K562 (cell line): ENCODE results near the gene TMEM184B. TPM values are rescaled to one million over a fixed set of nuclear protein-coding genes. Genes with fewer than 3 reads are reported as not detected.
A peak's percentile ranks its signal among the peaks of the same experiment; 100 is the strongest.

Experiments used
- AFF4 ChIP-seq: sonication (generic); formaldehyde crosslinking; IDR thresholded peaks from 2 replicates; pipeline ENCODE4 v1.8.0; 2023; ENCODE audit warnings: mild to moderate bottlenecking, missing genetic modification reagents
- CBX3 ChIP-seq, 2 experiments: IDR thresholded peaks; 1 replicate in 1 of 2; 2 replicates in 1 of 2; pipeline ENCODE4 v1.6.1; 2012; ENCODE audit warnings: inconsistent platforms in 2 of 2, low read length in 2 of 2, borderline replicate concordance in 1 of 2, control low read depth in 1 of 2
- FOS ChIP-seq: IDR thresholded peaks from 3 replicates; pipeline ENCODE4 v1.6.1; 2011; ENCODE audit not compliant: insufficient read length; ENCODE audit errors: extremely low read depth
- KDM5B ChIP-seq: fragments of 200-600 bp; sonication (generic); IDR thresholded peaks from 2 replicates; pipeline ENCODE4 v1.6.1; 2012; ENCODE audit warnings: low read depth, mild to moderate bottlenecking, moderate library complexity, low read length, control low read depth, inconsistent platforms; ENCODE audit not compliant: insufficient replicate concordance
- MAZ ChIP-seq, 2 experiments: fragments of 450-650 bp in 1 of 2; sonication (generic) in 1 of 2; formaldehyde crosslinking; IDR thresholded peaks in 1 of 2; conservative IDR thresholded peaks in 1 of 2; 2 replicates each; pipeline versions ENCODE4 v1.4.0 to v1.5.0; 2020; ENCODE audit warnings: mild to moderate bottlenecking in 1 of 2, missing genetic modification reagents in 1 of 2
- MTA1 ChIP-seq: fragments of 450-650 bp; IDR thresholded peaks from 2 replicates; pipeline ENCODE4 v1.6.1; 2017; ENCODE audit warnings: borderline replicate concordance
- POLR3G ChIP-seq: IDR thresholded peaks from 2 replicates; pipeline ENCODE4 v1.6.1; 2011; ENCODE audit not compliant: insufficient read length, insufficient replicate concordance; ENCODE audit errors: extremely low read depth
- RHOXF2B ChIP-seq: fragments of 250-450 bp; sonication (Bioruptor Pico); conservative IDR thresholded peaks from 2 replicates; pipeline ENCODE4 v1.5.1; 2021
- SAFB ChIP-seq: fragments of 200-400 bp; formaldehyde crosslinking; IDR thresholded peaks from 2 replicates; pipeline ENCODE4 v1.6.1; 2017; ENCODE audit warnings: low read depth, low read length, borderline replicate concordance
- SPI1 ChIP-seq: IDR thresholded peaks from 2 replicates; pipeline ENCODE4 v1.6.1; 2011; ENCODE audit warnings: low read depth, low read length, control low read depth, borderline replicate concordance
- TAF9B ChIP-seq: fragments of 450-650 bp; IDR thresholded peaks from 2 replicates; pipeline ENCODE4 v1.6.1; 2018; ENCODE audit warnings: mild to moderate bottlenecking; ENCODE audit not compliant: partially characterized antibody
- TEAD1 ChIP-seq, 2 experiments: fragments of 450-650 bp in 1 of 2; sonication (generic) in 1 of 2; formaldehyde crosslinking; IDR thresholded peaks; 2 replicates each; pipeline versions ENCODE4 v1.4.0 to v1.8.0; 2020 to 2022; ENCODE audit warnings: mild to moderate bottlenecking in 2 of 2, missing genetic modification reagents in 1 of 2
- TFAP4 ChIP-seq: sonication (generic); formaldehyde crosslinking; IDR thresholded peaks from 2 replicates; pipeline ENCODE4 v1.8.0; 2022; ENCODE audit warnings: missing genetic modification reagents, mild to moderate bottlenecking, moderate library complexity, borderline replicate concordance
- USF1 ChIP-seq: sonication (generic); formaldehyde crosslinking; IDR thresholded peaks from 2 replicates; pipeline ENCODE4 v1.9.0; 2022; ENCODE audit warnings: mild to moderate bottlenecking, missing genetic modification reagents
- ZBTB7A ChIP-seq: IDR thresholded peaks from 2 replicates; pipeline ENCODE4 v1.6.1; 2011; ENCODE audit warnings: low read depth, mild to moderate bottlenecking, low read length, moderate library complexity, borderline replicate concordance; ENCODE audit not compliant: control insufficient read depth
- ZFPM2 ChIP-seq: fragments of 250-450 bp; sonication (Bioruptor Pico); IDR thresholded peaks from 2 replicates; pipeline ENCODE4 v1.5.1; 2022; ENCODE audit warnings: mild to moderate bottlenecking
- ZNF175 ChIP-seq: fragments of 200-800 bp; sonication (Bioruptor generic); IDR thresholded peaks from 2 replicates; pipeline ENCODE4 v1.6.1; 2016; ENCODE audit warnings: low read depth, mild to moderate bottlenecking, missing genetic modification characterization, missing compliant biosample characterization
- ZNF449 ChIP-seq: fragments of 250-450 bp; sonication (Bioruptor Pico); IDR thresholded peaks from 2 replicates; pipeline ENCODE4 v1.8.0; 2022; ENCODE audit warnings: moderate library complexity, mild to moderate bottlenecking, inconsistent platforms
- ZNF57 ChIP-seq: fragments of 450-650 bp; formaldehyde crosslinking; IDR thresholded peaks from 2 replicates; pipeline ENCODE4 v1.4.0; 2020; ENCODE audit warnings: mild to moderate bottlenecking, moderate library complexity
- ZNF785 ChIP-seq: fragments of 250-450 bp; sonication (Bioruptor Pico); IDR thresholded peaks from 2 replicates; pipeline ENCODE4 v1.4.0; 2020; ENCODE audit warnings: mild to moderate bottlenecking
- ZSCAN29 ChIP-seq: fragments of 450-650 bp; IDR thresholded peaks from 2 replicates; pipeline ENCODE4 v1.6.1; 2017
- polyA plus RNA-seq, 8 experiments: library from polyadenylated mRNA; depleted of rRNA in 4 of 8; stranded (reverse) in 5 of 8; unstranded in 3 of 8; fragments of >200 nt; fragmentation: Nextera tagmentation in 2 of 8; fragmentation: Illumina TruSeq in 1 of 8; extraction: Ambion mirVana in 2 of 8; extraction: Trizol in 1 of 8; gene quantifications; 2 replicates each; pipeline versions ENCODE4 v1.2.1 to v1.2.3, GENCODE V29; 2011 to 2014; ENCODE audit warnings: inconsistent platforms in 1 of 8, missing spikeins in 1 of 8
- total RNA-seq, 7 experiments: library from RNA; depleted of rRNA in 6 of 7; stranded (reverse); fragments of >200 nt in 6 of 7; fragmentation: Illumina TruSeq in 2 of 7; extraction: Trizol in 2 of 7; gene quantifications; 2 replicates each; pipeline versions ENCODE4 v1.2.1 to v1.2.3, GENCODE V29; 2011 to 2021; ENCODE audit warnings: low replicate concordance in 1 of 7

Gene TMEM184B
- total and polyA plus RNA-seq, 9 of the 15 experiments (the other 6 are each of a cell fraction or from before 2014, with no cell fraction given): 0.31 to 25.1 (median 6.2) TPM

GRCh38 chr22:38201711-38202436 lies 70.9 kb downstream of the TMEM184B start, which contains the start of gene MAFF (continued):
- TF ChIP-seq KDM5B (peak; percentile 71), SPI1 (no peak), ZSCAN29 (no peak), CBX3 (IDR thresholded peaks at IDR 0.05; ENCODE audit: borderline replicate concordance in 1 of 2, low read length in 2 of 2) (no peak), ZNF175 (0 out of 2 replicates have a peak, but pooled peaks have one; percentile 46), AFF4 (0 out of 2 replicates have a peak, but pooled peaks have one; percentile 23), USF1 (CRISPR knock-in tag) (peak; percentile 72), TAF9B (peak; percentile 42), ZNF449 (CRISPR knock-in tag) (no peak), TFAP4 (CRISPR knock-in tag) (0 out of 2 replicates have a peak, but pooled peaks have one; percentile 22), MTA1 (no peak), ZNF785 (no peak), ZFPM2 (CRISPR knock-in tag) (no peak), POLR3G (no peak), SAFB (no peak), RHOXF2B (CRISPR knock-in tag) (no peak), FOS (no peak), TEAD1 (CRISPR knock-in tag; IDR thresholded peaks at IDR 0.05) (peak in 1 of 2 experiments; percentile 4; a peak in 1 of 4 replicates), ZNF57 (CRISPR knock-in tag) (no peak), ZBTB7A (peak; percentile 25; the same call in 1 of the 2 replicates), MAZ (CRISPR knock-in tag; conservative IDR thresholded peaks at IDR 0.05 in 1 of 2, IDR thresholded peaks at IDR 0.05 in 1 of 2) (peak; percentile 71 to 84; a peak in 3 of 4 replicates)
